HepG2 (cell line): Measurements from ENCODE around the gene ZNF556. TPM values are rescaled to one million over a fixed set of nuclear protein-coding genes. Genes with fewer than 3 reads are reported as not detected.

Experiments used
- AFF4 ChIP-seq: sonication (generic); formaldehyde crosslinking; IDR thresholded peaks from 2 replicates; pipeline ENCODE4 v1.4.0; 2020; ENCODE audit warnings: missing genetic modification reagents
- ATRX ChIP-seq: sonication (generic); formaldehyde crosslinking; IDR thresholded peaks from 2 replicates; pipeline ENCODE4 v1.4.0; 2020; ENCODE audit warnings: missing genetic modification reagents, borderline replicate concordance
- EZH2 ChIP-seq: conservative IDR thresholded peaks from 2 replicates; pipeline ENCODE4 v1.6.1; 2012; ENCODE audit warnings: mild to moderate bottlenecking, low read depth, low read length, moderate library complexity
- FOXK1 ChIP-seq: sonication (generic); formaldehyde crosslinking; IDR thresholded peaks from 2 replicates; pipeline ENCODE4 v1.4.0; 2020; ENCODE audit warnings: low read depth, missing genetic modification reagents, borderline replicate concordance
- FOXO4 ChIP-seq: sonication (generic); formaldehyde crosslinking; conservative IDR thresholded peaks from 2 replicates; pipeline ENCODE4 v1.8.1; 2023; ENCODE audit warnings: missing genetic modification reagents
- HNRNPH1 ChIP-seq: fragments of 200-400 bp; formaldehyde crosslinking; optimal IDR thresholded peaks from 2 replicates; pipeline ENCODE3; 2017; ENCODE audit warnings: mild to moderate bottlenecking, low read depth, low read length
- HOMEZ ChIP-seq: IDR thresholded peaks from 2 replicates; pipeline ENCODE4 v1.6.1; 2016; ENCODE audit warnings: low read depth
- LBX2 ChIP-seq: sonication (generic); formaldehyde crosslinking; IDR thresholded peaks from 2 replicates; pipeline ENCODE4 v1.5.0; 2020; ENCODE audit warnings: missing genetic modification reagents, mild to moderate bottlenecking, borderline replicate concordance
- NAIF1 ChIP-seq: sonication (generic); formaldehyde crosslinking; IDR thresholded peaks from 2 replicates; pipeline ENCODE4 v1.5.0; 2020; ENCODE audit warnings: mild to moderate bottlenecking, missing genetic modification reagents, borderline replicate concordance
- NPAS2 ChIP-seq: sonication (generic); formaldehyde crosslinking; IDR thresholded peaks from 2 replicates; pipeline ENCODE4 v1.8.0; 2022; ENCODE audit warnings: mild to moderate bottlenecking, missing genetic modification reagents, borderline replicate concordance
- PITX1 ChIP-seq: sonication (generic); formaldehyde crosslinking; IDR thresholded peaks from 2 replicates; pipeline ENCODE4 v1.5.1; 2020; ENCODE audit warnings: mild to moderate bottlenecking, missing genetic modification reagents
- SP1 ChIP-seq, 2 experiments: fragments of 450-650 bp in 1 of 2; sonication (generic) in 1 of 2; formaldehyde crosslinking in 1 of 2; IDR thresholded peaks; 2 replicates each; pipeline versions ENCODE4 v1.4.0 to v1.6.1; 2016 to 2020; ENCODE audit warnings: missing genetic modification reagents in 1 of 2
- TERF1 ChIP-seq: sonication (generic); formaldehyde crosslinking; IDR thresholded peaks from 2 replicates; pipeline ENCODE4 v1.8.0; 2022; ENCODE audit warnings: mild to moderate bottlenecking, missing genetic modification reagents, moderate library complexity
- ZNF138 ChIP-seq: sonication (generic); formaldehyde crosslinking; IDR thresholded peaks from 2 replicates; pipeline ENCODE4 v1.5.0; 2020; ENCODE audit warnings: mild to moderate bottlenecking, low read depth, missing genetic modification reagents
- ZNF446 ChIP-seq: sonication (generic); formaldehyde crosslinking; IDR thresholded peaks from 2 replicates; pipeline ENCODE4 v1.5.0; 2020; ENCODE audit warnings: mild to moderate bottlenecking, missing genetic modification reagents
- ZNF605 ChIP-seq: sonication (generic); formaldehyde crosslinking; IDR thresholded peaks from 2 replicates; pipeline ENCODE4 v1.8.0; 2022; ENCODE audit warnings: mild to moderate bottlenecking, missing genetic modification reagents
- ZNF75D ChIP-seq: sonication (generic); formaldehyde crosslinking; IDR thresholded peaks from 2 replicates; pipeline ENCODE4 v1.8.1; 2023; ENCODE audit warnings: missing genetic modification reagents, mild to moderate bottlenecking, borderline replicate concordance
- polyA plus RNA-seq, 8 experiments: library from polyadenylated mRNA; depleted of rRNA in 3 of 8; stranded (reverse) in 7 of 8; unstranded in 1 of 8; fragments of >200 nt; fragmentation: Illumina TruSeq in 4 of 8; extraction: Trizol in 4 of 8; gene quantifications; 2 replicates each; pipeline versions ENCODE4 v1.2.1 to v1.2.3, GENCODE V29; 2011 to 2016; ENCODE audit warnings: low read depth in 4 of 8, missing spikeins in 1 of 8, mixed read lengths in 1 of 8; ENCODE audit not compliant: insufficient read depth in 1 of 8
- total RNA-seq, 5 experiments: library from RNA; depleted of rRNA; stranded (reverse); fragments of >200 nt; fragmentation: Illumina TruSeq; extraction: Trizol; gene quantifications; 2 replicates each; pipeline ENCODE4 v1.2.3, GENCODE V29; 2016; ENCODE audit warnings: low read depth in 1 of 5

The ZNF556 gene
- total and polyA plus RNA-seq, 2 of the 13 experiments (the other 11 are each of a cell fraction or from before 2014, with no cell fraction given): 4.2 to 28.6 TPM

GRCh38 chr19:2840794-2841791 lies 26.0 kb upstream of the ZNF556 start, which contains the start of gene ZNF555 (continued):
- TF ChIP-seq LBX2 (CRISPR knock-in tag) (no peak), SP1 (IDR thresholded peaks at IDR 0.05) (0 out of 2 replicates have a peak, but pooled peaks have one; percentile 8), SP1 (CRISPR knock-in tag; IDR thresholded peaks at IDR 0.05) (peak; percentile 48), EZH2 (no peak), HNRNPH1 (no peak), FOXO4 (CRISPR knock-in tag) (no peak), NAIF1 (CRISPR knock-in tag) (no peak), ZNF75D (CRISPR knock-in tag) (no peak), ZNF446 (CRISPR knock-in tag) (no peak), ZNF605 (CRISPR knock-in tag) (peak; percentile 84), ATRX (no peak), PITX1 (peak; percentile 41; the same call in 1 of the 2 replicates), ZNF138 (CRISPR knock-in tag) (0 out of 2 replicates have a peak, but pooled peaks have one; percentile 39), HOMEZ (CRISPR knock-in tag) (no peak), NPAS2 (CRISPR knock-in tag) (no peak), TERF1 (CRISPR knock-in tag) (0 out of 2 replicates have a peak, but pooled peaks have one; percentile 44), FOXK1 (CRISPR knock-in tag) (peak; percentile 45; the same call in 1 of the 2 replicates), AFF4 (CRISPR knock-in tag) (no peak)
